Measurements from ENCODE around the gene OR10X1.

Gene OR10X1, protein sequence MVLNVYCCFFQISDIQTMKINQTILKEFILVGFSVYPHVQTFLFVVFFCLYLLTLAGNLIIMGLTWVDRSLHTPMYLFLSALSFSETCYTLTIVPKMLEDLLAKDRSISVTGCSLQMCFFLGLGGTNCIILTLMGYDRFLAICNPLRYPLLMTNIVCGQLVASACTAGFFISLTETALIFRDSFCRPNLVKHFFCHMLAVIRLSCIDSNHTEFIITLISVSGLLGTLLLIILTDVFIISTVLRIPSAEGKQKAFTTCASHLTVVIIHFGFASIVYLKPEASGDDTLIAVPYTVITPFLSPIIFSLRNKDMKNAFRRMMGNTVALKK

DNA sequence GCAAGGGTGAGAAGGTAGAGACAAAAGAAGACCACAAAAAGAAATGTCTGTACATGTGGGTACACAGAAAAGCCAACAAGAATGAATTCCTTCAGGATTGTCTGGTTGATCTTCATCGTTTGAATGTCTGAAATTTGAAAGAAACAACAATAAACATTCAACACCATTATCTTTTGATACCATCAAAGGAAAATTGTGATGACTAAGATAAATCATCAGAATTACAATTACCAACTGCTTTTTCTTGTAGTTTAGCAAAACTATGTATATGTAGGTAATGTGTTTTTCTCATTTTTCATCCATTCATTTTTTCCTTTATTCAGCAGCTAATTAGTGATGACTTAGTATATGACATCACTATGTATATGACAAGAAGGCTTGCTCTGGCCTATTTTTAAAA lies at the start of gene OR10X1:
TSS of gene OR10X1 (minus strand) at position 167 of the 400 bp plus-strand sequence. CDS start at position 167, 0 bp downstream.
- no peak for DNase-seq (ENCODE audit: low read depth, low spot score)
- no peak within 1 kb of the TSS for H3K27ac ChIP-seq

DNA sequence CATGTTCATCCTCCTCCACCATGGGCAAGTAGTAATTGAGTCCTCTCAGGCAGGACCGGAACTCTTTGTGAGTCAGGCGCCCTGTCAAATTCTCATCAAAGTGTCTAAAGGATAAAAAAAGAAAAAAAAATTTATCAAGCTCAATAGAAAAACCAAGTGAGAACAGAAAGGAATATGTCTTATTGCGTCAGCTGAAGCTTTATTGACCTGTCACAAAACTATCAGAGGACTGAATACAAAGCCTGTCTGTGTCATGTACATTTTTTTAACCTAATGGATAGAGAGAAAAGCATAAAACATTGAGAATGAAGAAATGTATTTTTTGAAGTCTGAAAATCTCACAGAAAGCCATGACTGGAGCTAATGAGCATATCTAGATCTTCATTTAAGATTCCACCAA lies 34.1 kb upstream of the OR10X1 start:
- no peak for DNase-seq (ENCODE audit: low read depth, low spot score)
- H3K27ac ChIP-seq = no peak overlapping the region

DNA sequence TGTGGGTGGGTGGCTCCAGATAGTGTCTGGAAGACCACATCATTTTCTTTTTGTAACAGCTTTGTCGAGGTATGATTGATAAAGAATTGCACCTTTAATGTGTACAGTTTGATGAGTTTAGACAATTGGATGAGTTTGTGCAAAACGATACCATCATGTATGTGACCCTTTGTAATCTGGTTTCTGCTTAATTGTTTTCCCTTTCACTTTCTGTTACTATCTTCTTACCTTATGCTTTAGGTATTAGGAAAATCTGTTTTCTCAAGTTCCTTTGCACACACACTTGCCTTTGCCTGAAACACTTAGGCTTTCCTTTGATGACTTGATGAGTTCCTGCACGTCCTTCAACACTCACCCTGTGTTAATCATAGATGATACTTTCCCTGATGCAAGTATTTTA lies 32.2 kb upstream of the OR10X1 start:
- no peak overlapping the region for H3K27ac ChIP-seq
- no peak for DNase-seq (ENCODE audit: low read depth, low spot score)

DNA sequence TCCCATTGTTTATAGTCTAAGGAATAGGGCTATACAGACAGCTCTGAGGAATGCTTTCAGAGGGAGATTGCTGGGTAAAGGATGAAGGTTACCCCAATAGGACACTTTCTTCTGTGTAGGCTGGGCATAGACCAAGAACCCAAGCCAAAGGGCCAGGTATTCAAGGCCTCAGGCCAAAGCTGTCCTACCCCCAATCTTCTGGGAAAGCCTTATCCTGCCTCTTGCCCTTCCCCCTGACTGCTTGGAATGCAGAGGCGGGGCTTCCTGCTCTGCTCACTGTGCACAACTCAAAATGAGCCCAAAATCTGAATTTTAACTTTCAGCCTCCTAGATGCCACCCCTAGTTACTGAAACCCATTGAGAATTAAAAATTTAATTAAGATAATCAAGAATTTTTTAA lies 27.6 kb upstream of the OR10X1 start:
- DNase-seq (ENCODE audit: low read depth, low spot score) = no peak
- no peak overlapping the region for H3K27ac ChIP-seq

DNA sequence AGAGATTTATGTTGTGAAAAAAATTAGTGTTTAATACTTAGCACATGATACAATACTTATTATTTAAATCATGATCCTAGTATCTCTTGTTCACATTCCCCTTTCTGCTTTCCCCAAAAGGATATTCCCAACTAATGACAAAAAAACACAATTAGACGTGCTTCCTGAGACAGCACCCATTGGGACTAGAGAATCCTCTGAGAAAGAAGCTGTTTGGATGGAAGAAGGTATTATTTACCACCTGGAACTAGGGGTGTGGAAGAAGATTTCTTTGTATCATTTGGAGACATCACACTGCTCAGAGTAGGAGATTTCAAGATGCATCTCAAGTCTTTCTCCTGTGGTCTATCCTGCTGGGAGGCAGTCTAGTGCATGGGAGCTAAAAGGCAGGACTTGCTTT lies 25.3 kb upstream of the OR10X1 start, which contains the start of gene OR10Z1:
TSS of gene OR10Z1 (plus strand) at position 301 of the 400 bp plus-strand sequence. CDS start 1,171 bp downstream, outside the sequence.
- DNase-seq (ENCODE audit: low read depth, low spot score) = no peak
- no peak within 1 kb of the TSS for H3K27ac ChIP-seq

DNA sequence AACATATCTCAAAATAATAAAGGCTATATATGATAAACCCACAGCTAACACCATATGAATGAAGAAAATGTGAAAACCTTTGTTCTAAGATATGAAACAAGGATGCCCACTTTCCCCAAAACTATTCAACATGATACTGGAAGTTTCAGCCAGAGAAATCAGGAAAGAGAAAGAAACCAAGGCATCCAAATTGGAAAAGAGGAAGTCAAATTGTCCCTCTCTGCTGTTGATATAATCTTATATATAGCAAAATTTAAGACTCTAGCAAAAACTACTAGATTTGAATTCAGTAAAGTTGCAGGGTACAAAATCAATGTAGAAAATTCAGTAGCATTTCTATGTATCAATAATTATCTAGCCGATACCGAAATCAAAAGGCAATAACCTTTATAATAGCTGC lies 21.0 kb upstream of the OR10X1 start:
- no peak for DNase-seq (ENCODE audit: low read depth, low spot score)
- no peak overlapping the region for H3K27ac ChIP-seq

DNA sequence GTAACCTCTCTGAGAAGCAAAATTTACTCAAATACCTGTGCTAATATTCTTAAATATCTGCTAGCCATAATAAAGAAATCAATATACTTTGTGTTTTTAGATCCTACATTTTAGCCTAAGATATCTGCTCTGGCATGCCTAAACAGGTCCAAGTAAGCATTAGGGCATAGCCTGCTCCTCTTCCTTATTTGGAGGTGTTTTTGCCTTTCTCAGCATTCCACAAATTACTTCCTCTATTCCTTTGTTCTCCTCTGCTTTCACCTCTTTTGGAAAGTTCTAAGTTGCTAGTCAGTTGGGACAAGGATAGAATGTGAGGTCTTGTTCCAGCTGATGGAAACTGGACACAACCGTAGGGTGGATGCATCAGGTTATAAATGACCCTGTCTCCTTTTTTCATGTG lies 7.2 kb upstream of the OR10X1 start:
- no peak for DNase-seq (ENCODE audit: low read depth, low spot score)
- H3K27ac ChIP-seq = no peak overlapping the region

DNA sequence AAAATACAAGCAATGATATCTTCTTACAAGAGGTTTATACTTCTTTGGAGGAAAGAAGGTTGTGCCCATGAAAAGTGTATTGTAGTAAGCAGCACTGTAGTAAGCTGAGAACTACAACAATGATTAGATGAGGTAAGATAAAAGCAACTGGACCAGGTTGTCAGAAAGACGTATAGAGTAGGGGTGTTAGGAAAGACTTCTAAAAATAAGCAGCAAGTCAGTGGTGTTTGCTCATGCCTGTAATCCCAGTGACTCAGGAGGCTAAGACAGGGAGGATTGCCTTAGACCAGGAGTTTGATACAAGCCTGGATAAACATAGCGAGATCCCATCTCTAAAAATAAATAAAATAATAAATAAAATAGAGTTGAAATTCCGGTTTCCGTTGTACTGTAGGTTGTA lies 4.3 kb upstream of the OR10X1 start:
- H3K27ac ChIP-seq = no peak overlapping the region

DNA sequence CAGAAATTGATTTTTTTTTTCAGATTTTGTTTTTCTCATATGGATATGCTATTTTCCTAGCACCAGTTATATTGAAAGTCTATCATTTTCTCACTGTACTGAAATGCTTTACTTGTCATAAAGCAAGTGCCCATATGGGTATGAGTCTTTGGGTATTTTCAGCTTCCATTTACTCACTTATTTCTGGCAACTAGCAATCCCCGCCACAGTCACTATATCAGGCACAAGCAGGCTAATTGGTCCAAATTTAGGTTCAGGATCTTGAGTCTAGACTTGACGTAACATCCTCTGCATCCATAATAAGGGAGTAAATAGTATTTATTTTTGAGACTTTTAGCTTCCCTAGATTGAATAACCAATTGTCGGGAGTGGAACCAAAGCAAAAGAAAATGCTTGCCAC lies 2.1 kb downstream of the OR10X1 start:
- H3K27ac ChIP-seq = no peak overlapping the region
- DNase-seq (ENCODE audit: low read depth, low spot score) = no peak

More for the DNA sequence above, 4.3 kb upstream of the OR10X1 start:
- no peak for DNase-seq (ENCODE audit: low read depth, low spot score)

DNA sequence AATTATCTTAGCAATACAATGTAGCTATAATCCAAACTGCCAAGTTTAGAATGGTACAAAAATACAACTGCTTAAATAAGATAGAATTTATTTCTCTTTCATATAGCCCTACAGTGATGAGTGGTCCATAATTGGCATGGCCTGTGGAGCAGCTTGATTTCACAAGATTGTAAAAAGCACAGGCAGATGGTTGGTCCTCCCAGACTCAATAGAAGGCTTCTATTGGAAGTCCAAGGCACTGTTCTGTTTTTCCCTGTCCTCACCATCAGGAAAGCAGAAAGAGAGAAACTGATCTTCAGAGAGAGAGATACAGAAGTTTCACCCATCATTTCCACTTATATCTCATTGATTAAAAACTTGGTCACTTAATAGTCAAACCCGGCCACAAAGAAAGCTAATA lies 7.5 kb downstream of the OR10X1 start:
- DNase-seq (ENCODE audit: low read depth, low spot score) = no peak
- H3K27ac ChIP-seq = no peak overlapping the region

DNA sequence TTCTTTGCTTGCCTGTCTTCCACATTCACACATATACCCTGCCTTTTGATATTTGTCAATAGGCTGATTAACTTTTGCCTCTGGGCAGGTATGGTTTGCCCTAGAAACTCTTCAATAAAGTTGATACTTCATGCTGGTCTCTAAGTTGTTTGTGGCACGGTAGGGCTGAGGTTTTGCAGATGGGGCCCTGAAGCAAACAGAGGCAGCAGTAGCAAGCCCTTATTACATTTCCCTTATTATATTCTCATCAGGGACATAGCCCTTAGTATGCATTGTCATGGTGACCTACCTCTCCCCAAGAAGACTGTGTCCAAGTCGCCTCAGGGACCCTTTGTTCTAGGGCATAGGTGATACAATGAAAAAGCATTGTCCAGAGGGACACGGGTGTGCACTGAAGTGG lies 9.2 kb downstream of the OR10X1 start, which contains the start of gene OR6P1:
TSS of gene OR6P1 (minus strand) at position 101 of the 400 bp plus-strand sequence. CDS start 6,976 bp downstream, outside the sequence.
- DNase-seq (ENCODE audit: low read depth, low spot score) = no peak
- no peak within 1 kb of the TSS for H3K27ac ChIP-seq

DNA sequence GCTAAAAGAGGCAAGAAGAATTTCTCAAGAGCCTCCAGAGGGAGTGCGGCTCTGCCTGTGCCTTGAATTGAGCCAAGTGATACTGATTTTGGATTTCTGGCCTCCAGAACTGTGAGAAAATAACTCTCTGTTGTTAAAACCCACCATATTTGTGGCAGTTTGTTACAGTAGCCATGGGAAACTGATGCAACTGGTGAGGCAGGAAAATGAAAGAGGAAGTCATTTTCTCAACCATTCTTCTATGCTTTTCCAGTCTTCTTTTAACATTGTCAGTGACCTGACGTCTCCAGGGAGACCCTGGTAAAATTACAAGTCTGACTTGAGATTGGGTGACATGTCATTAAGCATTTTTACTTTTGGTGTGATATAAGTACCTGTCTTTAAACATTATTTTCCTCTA lies 15.1 kb downstream of the OR10X1 start:
- no peak for DNase-seq (ENCODE audit: low read depth, low spot score)
- H3K27ac ChIP-seq = no peak overlapping the region

DNA sequence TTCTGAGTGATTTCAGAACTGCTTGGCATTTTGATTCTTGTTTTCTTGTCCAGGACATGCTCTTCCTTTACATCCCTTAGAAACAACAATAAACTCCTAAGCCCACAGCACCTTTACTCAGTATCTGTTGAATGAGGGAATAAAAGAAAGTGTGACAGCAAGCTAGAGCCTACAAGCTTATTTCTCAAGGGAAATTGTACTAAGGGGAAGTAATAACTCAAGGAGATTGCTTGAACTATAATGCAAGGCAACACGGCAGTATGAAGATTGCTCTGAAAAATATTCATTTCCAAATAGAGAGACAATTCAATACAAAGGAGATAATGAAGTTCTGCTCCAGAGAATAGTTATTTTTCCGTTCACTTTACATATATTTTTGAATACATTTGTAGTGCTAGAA lies 15.8 kb downstream of the OR10X1 start:
- no peak for DNase-seq (ENCODE audit: low read depth, low spot score)
- no peak overlapping the region for H3K27ac ChIP-seq

DNA sequence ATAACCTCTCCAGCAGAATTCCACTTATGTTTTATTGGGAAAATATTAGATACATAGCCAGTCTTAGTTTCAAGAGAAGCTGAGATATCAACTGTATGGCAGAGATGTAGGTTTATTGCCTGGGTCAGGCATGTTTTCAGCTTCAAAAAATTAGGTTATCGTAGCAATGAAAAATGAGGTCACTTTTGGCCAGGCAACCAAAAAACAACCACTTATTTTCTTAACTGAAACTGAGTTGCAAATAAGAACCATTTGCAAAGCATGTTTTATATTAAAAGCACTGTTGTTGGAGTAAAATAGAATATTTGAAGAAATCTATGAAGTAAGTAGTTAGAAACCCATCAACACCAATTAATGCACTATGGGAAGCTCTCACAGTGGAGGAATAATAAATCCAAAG lies 20.0 kb downstream of the OR10X1 start:
- DNase-seq (ENCODE audit: low read depth, low spot score) = no peak
- no peak overlapping the region for H3K27ac ChIP-seq

DNA sequence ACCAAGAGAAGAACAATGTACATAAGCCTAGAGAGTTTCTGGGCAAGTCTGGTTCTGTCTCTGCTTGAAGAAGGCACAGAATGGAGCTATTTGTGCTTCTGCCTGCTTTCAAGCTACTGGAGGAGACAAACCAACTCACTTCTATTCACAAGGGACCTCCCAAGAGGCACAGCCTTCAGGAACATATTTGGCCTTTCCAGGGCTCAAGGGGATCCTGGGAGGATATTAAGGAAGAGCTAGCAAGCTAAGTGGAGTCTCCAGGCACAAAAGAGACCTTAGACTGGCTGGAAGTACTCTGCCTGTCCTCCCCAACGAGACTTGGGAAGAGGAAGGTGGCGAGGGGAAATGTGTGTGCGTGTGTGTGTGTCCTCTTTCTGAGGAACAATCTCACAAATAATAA lies 25.3 kb downstream of the OR10X1 start, which contains the start of gene OR6Y1:
TSS of gene OR6Y1 (minus strand) at position 54 of the 400 bp plus-strand sequence. CDS start 6,300 bp downstream, outside the sequence.
- no peak for DNase-seq (ENCODE audit: low read depth, low spot score)
- no peak within 1 kb of the TSS for H3K27ac ChIP-seq

DNA sequence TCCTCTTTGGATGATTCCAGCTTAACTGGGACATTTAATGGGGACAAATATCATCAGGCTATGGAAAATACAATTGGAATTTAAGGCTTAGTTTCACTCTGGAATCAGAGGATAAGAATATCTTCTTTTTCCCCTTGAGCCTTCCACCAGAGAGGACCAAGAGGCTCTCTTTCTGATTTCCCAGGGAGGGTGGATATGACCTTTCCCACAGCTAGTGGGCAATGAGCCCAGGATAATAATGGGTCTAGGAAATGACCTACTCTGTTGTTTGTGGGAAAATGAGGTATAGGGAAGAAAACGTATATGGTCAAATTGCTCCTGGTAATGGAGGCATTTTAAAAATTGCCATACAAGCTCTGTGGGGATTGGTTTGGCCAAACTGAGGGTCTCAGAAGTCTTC lies 27.4 kb downstream of the OR10X1 start:
- DNase-seq (ENCODE audit: low read depth, low spot score) = no peak
- H3K27ac ChIP-seq = no peak overlapping the region

DNA sequence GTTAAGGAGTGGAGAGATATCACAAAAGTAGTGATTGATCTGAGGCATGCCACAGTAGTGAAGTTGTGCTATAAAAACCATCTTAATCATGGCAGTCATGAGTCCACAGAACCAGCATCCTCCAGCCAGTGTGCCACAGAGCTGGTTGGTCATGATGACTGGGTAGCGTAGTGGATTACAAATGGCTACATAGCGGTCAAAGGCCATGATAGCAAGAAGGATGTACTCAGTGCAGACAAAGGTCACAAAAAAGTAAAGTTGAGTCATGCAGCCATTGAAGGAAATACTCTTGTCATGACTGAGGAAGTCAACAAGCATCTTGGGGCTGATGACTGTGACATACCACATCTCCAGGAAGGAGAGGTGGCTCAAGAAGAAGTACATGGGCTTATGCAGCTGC lies 32.2 kb downstream of the OR10X1 start:
- DNase-seq (ENCODE audit: low read depth, low spot score) = no peak

DNA sequence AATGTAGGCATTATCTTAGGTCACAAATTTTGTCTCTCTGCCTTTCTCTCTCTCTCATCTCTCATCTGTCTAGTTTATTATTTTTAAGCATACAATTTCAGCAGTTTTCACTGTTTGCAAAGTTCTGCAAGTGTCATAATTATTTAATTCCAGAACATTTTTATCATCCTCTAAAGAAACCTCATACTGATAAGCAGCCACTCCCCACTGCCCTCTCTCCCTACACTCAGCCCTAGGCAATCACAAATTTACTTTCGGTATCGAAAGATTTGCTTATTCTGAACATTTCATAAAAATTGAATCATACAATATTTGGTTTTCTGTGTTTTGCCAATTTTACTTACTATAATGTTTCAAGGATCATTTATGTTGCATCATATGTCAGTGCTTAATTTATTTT lies 42.1 kb downstream of the OR10X1 start:
- H3K27ac ChIP-seq = no peak overlapping the region
- DNase-seq (ENCODE audit: low read depth, low spot score) = no peak

More for the DNA sequence above, 32.2 kb downstream of the OR10X1 start:
- H3K27ac ChIP-seq = no peak overlapping the region

DNA sequence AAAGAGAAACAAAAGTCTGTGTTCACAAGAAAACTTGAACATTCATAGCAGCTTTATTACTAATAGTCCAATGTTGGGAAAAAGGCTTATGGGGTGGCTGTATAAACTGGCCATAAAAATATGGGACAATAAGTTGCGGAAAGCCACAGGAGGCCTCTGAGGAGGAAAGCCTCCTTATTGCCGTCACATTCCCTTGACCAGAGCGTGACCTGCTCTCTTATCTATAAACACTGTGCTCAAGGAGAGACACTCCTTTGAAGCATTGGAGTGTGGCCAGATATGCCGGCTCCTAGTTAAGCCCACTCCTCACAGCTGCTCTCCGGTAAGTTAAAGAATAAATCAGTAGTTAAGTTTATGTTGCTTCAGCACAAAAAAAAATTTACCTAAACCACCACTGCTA lies 45.2 kb downstream of the OR10X1 start:
- no peak overlapping the region for H3K27ac ChIP-seq
- DNase-seq (ENCODE audit: low read depth, low spot score) = no peak
